ENCODE data around the gene C8B. TPM values are rescaled to one million over a fixed set of nuclear protein-coding genes. Genes with fewer than 3 reads are reported as not detected.

Gene C8B
- polyA plus RNA-seq, 1 donor from 2014 or later, result not detected

DNA sequence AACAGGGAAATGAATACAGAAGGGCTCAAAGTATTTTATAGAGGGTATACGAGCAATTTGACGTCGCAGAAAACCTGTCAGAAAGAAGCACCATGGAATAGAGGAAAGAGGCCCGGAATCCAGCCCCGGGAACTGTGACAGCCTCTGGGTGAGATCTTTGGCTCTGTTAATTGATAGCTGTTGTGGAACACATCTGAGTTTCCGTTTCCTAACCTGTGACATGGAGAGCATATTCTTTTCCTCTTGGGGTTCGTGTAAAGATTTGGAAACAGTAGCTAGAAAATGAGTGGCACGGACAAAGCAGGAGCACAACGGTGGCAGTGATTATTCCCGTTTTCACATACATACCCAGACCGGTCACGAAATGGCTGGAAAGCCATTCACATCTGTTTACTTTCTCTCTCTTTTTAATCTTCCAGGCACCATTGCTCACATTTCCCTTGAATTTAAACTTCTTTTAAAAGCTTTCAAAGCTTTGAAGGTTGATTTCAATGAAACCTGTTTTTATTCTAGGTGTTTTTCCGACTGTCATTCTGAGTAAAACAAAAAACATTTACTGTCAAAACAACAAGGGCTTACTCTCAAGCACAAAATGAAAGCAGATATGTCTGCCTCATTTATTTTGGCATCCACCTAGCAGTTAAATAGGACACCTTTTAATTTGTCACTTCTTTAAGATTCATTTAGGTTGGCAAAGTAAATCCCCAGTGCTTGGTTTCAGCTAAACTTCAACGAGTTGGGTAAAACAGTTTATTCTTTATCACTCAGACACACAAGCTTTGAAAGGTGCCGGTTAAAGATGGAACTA lies 26.7 kb upstream of the C8B start:
- no peaks in the 10 kb centered on the region for H3K9me2 ChIP-seq (ENCODE audit: insufficient read depth, low read length)

DNA sequence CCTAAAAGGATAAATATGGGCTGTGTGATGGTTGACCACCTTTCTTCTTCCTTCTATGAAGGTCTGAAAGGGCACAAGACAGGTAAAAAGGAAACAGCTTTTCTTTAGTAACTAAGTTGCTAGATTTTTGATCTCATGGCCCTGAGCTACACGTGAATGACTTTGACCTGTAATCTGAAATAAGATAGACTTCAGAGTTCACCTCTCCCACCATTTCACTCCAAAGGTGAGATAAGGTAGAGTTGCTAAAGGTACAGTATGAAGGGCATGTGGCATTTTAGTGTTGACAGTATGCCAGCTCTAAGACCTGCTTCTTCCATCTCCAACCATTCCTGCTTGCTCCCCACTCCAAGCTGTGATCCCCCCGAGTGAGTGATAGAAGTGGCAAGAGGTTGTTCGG lies 25.8 kb upstream of the C8B start:
- H2AFZ ChIP-seq (ENCODE audit: low read depth, low read length), result no peak overlapping the region
- no peak overlapping the region for H3K9ac ChIP-seq (ENCODE audit: low read length)
- H3K36me3 ChIP-seq (ENCODE audit: insufficient read depth, low read length), result no peaks in the 10 kb centered on the region
- H3K27ac ChIP-seq (ENCODE audit: low read length), result no peak overlapping the region
- H3F3A ChIP-seq (ENCODE audit: insufficient read depth, low read length, poor library complexity, severe bottlenecking), result no peaks in the 10 kb centered on the region
- no peaks in the 10 kb centered on the region for H3K27me3 ChIP-seq (ENCODE audit: insufficient read depth, low read depth, low read length)
- H3K4me3 ChIP-seq (ENCODE audit: low read length), result no peak overlapping the region
- TF ChIP-seq POLR2AphosphoS5 (IDR thresholded peaks at IDR 0.05) (no peak), EZH2 (IDR thresholded peaks at IDR 0.05; ENCODE audit: borderline replicate concordance, insufficient read depth, low read length, poor library complexity, severe bottlenecking) (no peak), MXI1 (conservative IDR thresholded peaks at IDR 0.05; ENCODE audit: poor library complexity, severe bottlenecking) (no peak), EP300 (conservative IDR thresholded peaks at IDR 0.05; ENCODE audit: poor library complexity, severe bottlenecking) (no peak), SMC3 (conservative IDR thresholded peaks at IDR 0.05; ENCODE audit: poor library complexity) (no peak), RAD21 (conservative IDR thresholded peaks at IDR 0.05) (no peak)
- TF ChIP-seq, protein P1, sequence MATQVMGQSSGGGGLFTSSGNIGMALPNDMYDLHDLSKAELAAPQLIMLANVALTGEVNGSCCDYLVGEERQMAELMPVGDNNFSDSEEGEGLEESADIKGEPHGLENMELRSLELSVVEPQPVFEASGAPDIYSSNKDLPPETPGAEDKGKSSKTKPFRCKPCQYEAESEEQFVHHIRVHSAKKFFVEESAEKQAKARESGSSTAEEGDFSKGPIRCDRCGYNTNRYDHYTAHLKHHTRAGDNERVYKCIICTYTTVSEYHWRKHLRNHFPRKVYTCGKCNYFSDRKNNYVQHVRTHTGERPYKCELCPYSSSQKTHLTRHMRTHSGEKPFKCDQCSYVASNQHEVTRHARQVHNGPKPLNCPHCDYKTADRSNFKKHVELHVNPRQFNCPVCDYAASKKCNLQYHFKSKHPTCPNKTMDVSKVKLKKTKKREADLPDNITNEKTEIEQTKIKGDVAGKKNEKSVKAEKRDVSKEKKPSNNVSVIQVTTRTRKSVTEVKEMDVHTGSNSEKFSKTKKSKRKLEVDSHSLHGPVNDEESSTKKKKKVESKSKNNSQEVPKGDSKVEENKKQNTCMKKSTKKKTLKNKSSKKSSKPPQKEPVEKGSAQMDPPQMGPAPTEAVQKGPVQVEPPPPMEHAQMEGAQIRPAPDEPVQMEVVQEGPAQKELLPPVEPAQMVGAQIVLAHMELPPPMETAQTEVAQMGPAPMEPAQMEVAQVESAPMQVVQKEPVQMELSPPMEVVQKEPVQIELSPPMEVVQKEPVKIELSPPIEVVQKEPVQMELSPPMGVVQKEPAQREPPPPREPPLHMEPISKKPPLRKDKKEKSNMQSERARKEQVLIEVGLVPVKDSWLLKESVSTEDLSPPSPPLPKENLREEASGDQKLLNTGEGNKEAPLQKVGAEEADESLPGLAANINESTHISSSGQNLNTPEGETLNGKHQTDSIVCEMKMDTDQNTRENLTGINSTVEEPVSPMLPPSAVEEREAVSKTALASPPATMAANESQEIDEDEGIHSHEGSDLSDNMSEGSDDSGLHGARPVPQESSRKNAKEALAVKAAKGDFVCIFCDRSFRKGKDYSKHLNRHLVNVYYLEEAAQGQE (IDR thresholded peaks at IDR 0.05; ENCODE audit: borderline replicate concordance), result no peak
- TF ChIP-seq, protein P2, sequence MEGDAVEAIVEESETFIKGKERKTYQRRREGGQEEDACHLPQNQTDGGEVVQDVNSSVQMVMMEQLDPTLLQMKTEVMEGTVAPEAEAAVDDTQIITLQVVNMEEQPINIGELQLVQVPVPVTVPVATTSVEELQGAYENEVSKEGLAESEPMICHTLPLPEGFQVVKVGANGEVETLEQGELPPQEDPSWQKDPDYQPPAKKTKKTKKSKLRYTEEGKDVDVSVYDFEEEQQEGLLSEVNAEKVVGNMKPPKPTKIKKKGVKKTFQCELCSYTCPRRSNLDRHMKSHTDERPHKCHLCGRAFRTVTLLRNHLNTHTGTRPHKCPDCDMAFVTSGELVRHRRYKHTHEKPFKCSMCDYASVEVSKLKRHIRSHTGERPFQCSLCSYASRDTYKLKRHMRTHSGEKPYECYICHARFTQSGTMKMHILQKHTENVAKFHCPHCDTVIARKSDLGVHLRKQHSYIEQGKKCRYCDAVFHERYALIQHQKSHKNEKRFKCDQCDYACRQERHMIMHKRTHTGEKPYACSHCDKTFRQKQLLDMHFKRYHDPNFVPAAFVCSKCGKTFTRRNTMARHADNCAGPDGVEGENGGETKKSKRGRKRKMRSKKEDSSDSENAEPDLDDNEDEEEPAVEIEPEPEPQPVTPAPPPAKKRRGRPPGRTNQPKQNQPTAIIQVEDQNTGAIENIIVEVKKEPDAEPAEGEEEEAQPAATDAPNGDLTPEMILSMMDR (IDR thresholded peaks at IDR 0.05; ENCODE audit: poor library complexity, severe bottlenecking), result no peak
- H3K9me2 ChIP-seq (ENCODE audit: insufficient read depth, low read length), result no peaks in the 10 kb centered on the region
- H4K20me1 ChIP-seq (ENCODE audit: insufficient read depth), result no peaks in the 10 kb centered on the region
- H3K4me2 ChIP-seq (ENCODE audit: low read length), result no peak overlapping the region
- no peaks in the 10 kb centered on the region for H3K9me3 ChIP-seq (ENCODE audit: low read length)
- H3K79me2 ChIP-seq (replicated peaks; ENCODE audit: insufficient read depth, low read length), result no peaks in the 10 kb centered on the region

More for the DNA sequence above, 26.7 kb upstream of the C8B start:
- H4K20me1 ChIP-seq (ENCODE audit: insufficient read depth), result no peaks in the 10 kb centered on the region
- H3K9me3 ChIP-seq (ENCODE audit: low read length), result no peaks in the 10 kb centered on the region
- H3K27me3 ChIP-seq (ENCODE audit: insufficient read depth, low read depth, low read length), result no peaks in the 10 kb centered on the region
- H3F3A ChIP-seq (ENCODE audit: insufficient read depth, low read length, poor library complexity, severe bottlenecking), result no peaks in the 10 kb centered on the region
- no peak overlapping the region for H3K9ac ChIP-seq (ENCODE audit: low read length)
- TF ChIP-seq, protein P2 (IDR thresholded peaks at IDR 0.05; ENCODE audit: poor library complexity, severe bottlenecking), result no peak
- TF ChIP-seq TAF1 (IDR thresholded peaks at IDR 0.05; ENCODE audit: low read depth) (no peak), SMC3 (conservative IDR thresholded peaks at IDR 0.05; ENCODE audit: poor library complexity) (no peak), EZH2 (IDR thresholded peaks at IDR 0.05; ENCODE audit: borderline replicate concordance, insufficient read depth, low read length, poor library complexity, severe bottlenecking) (no peak), RAD21 (conservative IDR thresholded peaks at IDR 0.05) (no peak), MXI1 (conservative IDR thresholded peaks at IDR 0.05; ENCODE audit: poor library complexity, severe bottlenecking) (no peak)
- TF ChIP-seq, protein P1 (IDR thresholded peaks at IDR 0.05; ENCODE audit: borderline replicate concordance), result no peak
- no peaks in the 10 kb centered on the region for H3K36me3 ChIP-seq (ENCODE audit: insufficient read depth, low read length)
- H3K79me2 ChIP-seq (replicated peaks; ENCODE audit: insufficient read depth, low read length), result no peaks in the 10 kb centered on the region
- H3K27ac ChIP-seq (ENCODE audit: low read length), result no peak overlapping the region
- H3K4me2 ChIP-seq (ENCODE audit: low read length), result no peak overlapping the region
- H3K4me3 ChIP-seq (ENCODE audit: low read length), result no peak overlapping the region
- no peak overlapping the region for H2AFZ ChIP-seq (ENCODE audit: low read depth, low read length)
